HG02840 (cell line): ENCODE measurements around the gene OR6B3.
"Not testable (repeated sequence)": the region's sequence is repeated elsewhere in the genome, so short reads cannot be mapped to it uniquely, and the experiment has no call there.

ENCODE experiments used
- ATAC-seq: cut with Tn5 transposase; IDR thresholded peaks from one replicate; pipeline ENCODE4 v1.9.1; 2021; ENCODE audit warnings: mild to moderate bottlenecking, moderate library complexity, moderate number of reproducible peaks; ENCODE audit not compliant: unreplicated experiment, low FRiP score

Gene OR6B3

GRCh38 chr2:240045098-240045497 lies 8.2 kb downstream of the OR6B3 start:
- no peak for ATAC-seq

DNA sequence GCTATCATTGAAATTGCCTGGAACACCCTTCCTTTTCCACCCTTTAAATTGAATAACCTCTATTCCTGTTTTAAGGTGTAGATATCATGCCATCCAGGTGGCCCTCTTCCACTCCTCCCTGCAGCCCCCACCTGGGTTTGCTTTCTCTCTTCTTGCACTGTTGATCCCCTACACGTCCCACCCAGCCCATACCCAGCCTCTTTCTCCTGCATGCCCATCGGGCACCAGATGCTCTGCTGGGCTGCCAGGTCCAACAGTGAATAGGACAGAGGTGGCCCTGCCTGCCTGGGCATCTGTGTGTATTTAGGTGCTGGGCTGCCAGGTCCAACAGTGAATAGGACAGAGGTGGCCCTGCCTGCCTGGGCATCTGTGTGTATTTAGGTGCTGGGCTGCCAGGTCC lies 9.2 kb downstream of the OR6B3 start:
- not testable (repeated sequence) for ATAC-seq

DNA sequence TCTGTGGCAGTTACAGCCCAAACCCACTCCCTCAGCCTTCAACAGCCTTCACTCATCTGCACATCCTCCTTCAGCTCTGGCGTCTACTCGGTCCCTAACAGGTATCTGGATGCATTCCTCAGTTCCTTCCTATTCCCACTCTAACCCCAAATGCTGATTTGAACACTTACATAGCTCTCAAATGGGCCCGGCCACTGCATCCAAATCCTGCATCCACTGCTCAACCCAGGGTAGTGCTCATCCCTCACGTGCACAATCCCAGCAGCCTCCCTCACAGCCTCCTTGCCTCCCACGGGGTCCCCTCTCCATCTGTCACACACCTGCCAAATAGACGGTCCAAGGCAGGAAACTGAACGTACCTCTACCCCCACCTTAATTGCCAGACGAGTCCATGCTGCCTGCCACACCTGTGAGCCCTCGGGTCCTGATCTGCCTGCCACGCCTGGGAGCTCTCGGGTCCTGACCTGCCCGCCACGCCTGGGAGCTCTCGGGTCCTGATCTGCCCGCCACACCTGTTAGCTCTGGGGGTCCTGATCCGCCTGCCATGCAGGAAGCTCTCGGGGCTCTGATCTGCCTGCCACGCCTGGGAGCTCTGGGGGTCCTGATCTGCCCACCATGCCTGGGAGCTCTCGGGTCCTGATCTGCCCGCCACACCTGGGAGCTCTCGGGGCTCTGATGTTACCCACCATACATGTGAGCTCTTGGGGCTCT lies 9.9 kb downstream of the OR6B3 start:
- no peak for ATAC-seq

GRCh38 chr2:240042740-240043139 lies 10.6 kb downstream of the OR6B3 start:
- ATAC-seq = no peak

DNA sequence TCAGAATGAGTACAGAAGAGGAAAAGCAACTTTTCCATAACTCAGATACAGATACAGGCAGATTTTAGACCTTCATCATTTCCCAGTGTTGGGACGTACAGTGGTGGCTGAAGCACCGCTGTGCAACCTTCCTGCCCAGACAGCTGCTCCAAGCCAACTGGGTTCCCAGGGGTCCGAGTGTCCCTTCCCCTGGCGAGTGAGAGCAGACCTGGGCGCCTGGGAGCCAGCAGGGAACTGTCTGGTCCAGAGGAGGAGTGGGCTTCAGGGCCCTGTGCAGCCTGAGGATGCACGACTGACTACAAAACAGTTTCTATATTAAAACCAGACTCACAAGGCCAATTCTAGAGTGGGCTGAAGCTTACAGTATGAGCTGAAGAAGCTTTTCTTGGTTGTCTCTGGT lies 12.0 kb downstream of the OR6B3 start:
- no peak for ATAC-seq

DNA sequence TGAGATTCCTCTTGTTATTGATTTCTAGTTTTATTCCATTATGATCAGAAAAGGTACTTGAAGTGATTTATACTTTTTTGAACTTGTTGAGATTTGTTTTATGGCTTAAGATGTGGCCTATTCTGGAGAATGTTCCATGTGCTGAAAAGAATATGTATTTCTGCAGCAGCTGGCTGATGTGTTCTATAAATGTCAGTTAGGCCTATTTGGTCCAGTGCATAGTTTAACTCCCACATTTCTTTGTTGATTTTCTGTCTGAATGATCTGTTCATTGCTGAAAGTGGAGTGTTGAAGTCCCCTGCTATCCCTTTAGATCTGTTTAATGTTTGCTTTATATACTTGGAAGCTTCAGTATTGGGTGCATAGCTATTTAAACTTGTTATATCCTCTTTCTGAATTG lies 16.0 kb downstream of the OR6B3 start:
- ATAC-seq = no peak

DNA sequence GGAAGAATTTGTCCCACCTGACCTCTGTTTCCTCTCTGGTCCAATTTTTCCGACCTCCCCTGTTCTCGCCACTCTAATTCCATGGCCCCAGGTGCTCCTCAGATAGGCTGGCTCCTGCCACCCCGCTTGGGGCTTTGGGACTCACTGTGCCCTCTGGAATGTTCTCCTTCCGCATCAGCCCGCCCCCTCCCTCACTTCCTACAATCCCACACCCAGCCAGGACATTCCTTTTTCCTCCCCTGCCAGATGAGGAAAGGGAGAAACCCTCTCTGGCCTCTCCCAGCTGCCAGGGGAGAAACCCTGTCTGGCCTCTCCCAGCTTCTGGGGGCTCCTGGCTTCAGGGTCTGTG lies 20.0 kb downstream of the OR6B3 start:
- no peak for ATAC-seq

- ATAC-seq = no peak
Measured at GRCh38 chr2:240032406-240033329, 20.7 kb downstream of the OR6B3 start.

GRCh38 chr2:240030379-240031094 lies 22.8 kb downstream of the OR6B3 start, which contains the start of gene OR6B2:
Gene OR6B2 (minus strand): TSS chr2:240030429. CDS start chr2:240030429, 0 bp downstream.
- no peak for ATAC-seq

DNA sequence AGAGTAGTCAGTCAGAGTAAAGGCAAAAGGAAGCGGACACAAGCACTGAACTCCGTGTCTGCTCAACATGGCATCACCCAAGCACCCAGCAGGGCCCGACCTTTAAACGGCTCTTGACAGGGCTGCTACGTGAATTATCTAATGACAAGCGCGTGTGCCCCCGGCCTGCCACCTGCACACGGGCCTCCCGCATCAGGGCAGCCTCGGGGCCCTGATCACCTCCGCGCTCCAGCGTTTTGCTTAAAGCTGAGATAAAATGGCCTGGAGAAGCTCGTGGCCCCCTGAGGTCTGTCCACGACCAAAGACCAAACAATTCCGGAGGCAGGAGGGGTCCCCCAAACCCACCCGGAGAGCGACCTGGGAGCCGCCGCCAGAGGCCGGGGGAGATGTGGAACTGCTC lies 28.6 kb downstream of the OR6B3 start:
- ATAC-seq = peak; percentile 24

- no peak for ATAC-seq
Measured at GRCh38 chr2:240023792-240024191, 29.5 kb downstream of the OR6B3 start.

DNA sequence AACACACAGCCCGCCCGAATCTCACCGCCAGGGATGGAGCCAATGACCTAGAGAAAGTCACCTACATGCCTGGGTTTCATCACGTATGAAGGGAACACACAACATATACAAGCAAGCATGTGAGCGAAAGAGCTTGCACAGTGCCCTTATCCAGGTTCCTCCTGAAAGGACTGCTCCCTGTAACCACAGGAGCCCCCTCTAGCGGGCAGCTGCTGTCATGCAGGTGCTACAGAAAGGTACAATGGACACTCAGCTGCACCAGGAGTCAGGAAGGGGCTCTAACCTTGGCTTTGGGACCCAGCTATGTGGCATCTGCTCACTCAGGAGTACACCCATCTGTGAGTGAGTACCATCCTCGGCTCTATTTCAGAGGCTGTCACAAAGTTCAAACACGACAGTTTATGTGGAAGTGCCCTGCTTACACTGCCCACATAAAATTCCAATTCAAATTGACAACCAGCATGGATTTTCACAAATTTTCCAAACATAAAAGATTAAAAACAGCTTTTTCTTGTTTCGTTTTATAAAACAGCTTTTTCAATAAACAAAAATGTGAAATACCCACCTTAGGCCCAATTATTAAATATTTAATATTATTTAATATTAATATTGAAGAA lies 31.7 kb downstream of the OR6B3 start:
- ATAC-seq = no peak

GRCh38 chr2:240018071-240018750 lies 35.1 kb downstream of the OR6B3 start:
- no peak for ATAC-seq

- no peak for ATAC-seq
Measured at GRCh38 chr2:240014327-240014726, 39.0 kb downstream of the OR6B3 start.

- ATAC-seq = no peak
Measured at GRCh38 chr2:240013343-240013742, 40.0 kb downstream of the OR6B3 start.

- no peak for ATAC-seq
Measured at GRCh38 chr2:240002983-240003382, 50.3 kb downstream of the OR6B3 start.

GRCh38 chr2:240000671-240001070 lies 52.6 kb downstream of the OR6B3 start:
- no peak for ATAC-seq

GRCh38 chr2:239997686-239998409 lies 55.5 kb downstream of the OR6B3 start:
- ATAC-seq = no peak
